Chondrocyte (in vitro differentiated cells): ENCODE measurements around the gene DCXR. TPM values are rescaled to one million over a fixed set of nuclear protein-coding genes. Genes with fewer than 3 reads are reported as not detected.
A peak's percentile ranks its signal among the peaks of the same experiment; 100 is the strongest.

ENCODE experiments used
- DNase-seq: peaks from one replicate; pipeline ENCODE4 v3.0.0; 2021; ENCODE audit warnings: mixed read lengths, low spot score
- H3K27ac Mint-ChIP-seq: one replicate; pipeline ENCODE4 v1.8.0; 2021; ENCODE audit warnings: mild to moderate bottlenecking, moderate library complexity, mixed read lengths; ENCODE audit not compliant: unreplicated experiment
- H3K27me3 Mint-ChIP-seq: 2 replicates; pipeline ENCODE4 v1.8.0; 2021; ENCODE audit warnings: low read depth, mixed read lengths
- H3K36me3 Mint-ChIP-seq: 2 replicates; pipeline ENCODE4 v1.8.0; 2021; ENCODE audit warnings: low read depth, mixed read lengths
- H3K4me1 Mint-ChIP-seq: 2 replicates; pipeline ENCODE4 v1.8.0; 2021; ENCODE audit warnings: low read depth, mild to moderate bottlenecking, mixed read lengths
- H3K4me3 Mint-ChIP-seq: one replicate; pipeline ENCODE4 v1.8.0; 2021; ENCODE audit warnings: mild to moderate bottlenecking, moderate library complexity, mixed read lengths; ENCODE audit not compliant: unreplicated experiment
- H3K9me3 Mint-ChIP-seq: 2 replicates; pipeline ENCODE4 v1.8.0; 2021; ENCODE audit warnings: low read depth, mixed read lengths
- total RNA-seq: library from RNA; stranded (reverse); gene quantifications from 3 replicates; pipeline ENCODE4 v1.2.1, GENCODE V29; 2021
- TF ChIP-seq, protein P1 (sequence below): fragments of 200-600 bp; sonication (generic); IDR thresholded peaks from 2 replicates; pipeline ENCODE4 v1.5.0; 2021; ENCODE audit warnings: antibody characterized with exemption, mild to moderate bottlenecking, moderate library complexity

Gene DCXR
- total RNA-seq, 1 donor from 2014 or later: 59.8 TPM

DNA sequence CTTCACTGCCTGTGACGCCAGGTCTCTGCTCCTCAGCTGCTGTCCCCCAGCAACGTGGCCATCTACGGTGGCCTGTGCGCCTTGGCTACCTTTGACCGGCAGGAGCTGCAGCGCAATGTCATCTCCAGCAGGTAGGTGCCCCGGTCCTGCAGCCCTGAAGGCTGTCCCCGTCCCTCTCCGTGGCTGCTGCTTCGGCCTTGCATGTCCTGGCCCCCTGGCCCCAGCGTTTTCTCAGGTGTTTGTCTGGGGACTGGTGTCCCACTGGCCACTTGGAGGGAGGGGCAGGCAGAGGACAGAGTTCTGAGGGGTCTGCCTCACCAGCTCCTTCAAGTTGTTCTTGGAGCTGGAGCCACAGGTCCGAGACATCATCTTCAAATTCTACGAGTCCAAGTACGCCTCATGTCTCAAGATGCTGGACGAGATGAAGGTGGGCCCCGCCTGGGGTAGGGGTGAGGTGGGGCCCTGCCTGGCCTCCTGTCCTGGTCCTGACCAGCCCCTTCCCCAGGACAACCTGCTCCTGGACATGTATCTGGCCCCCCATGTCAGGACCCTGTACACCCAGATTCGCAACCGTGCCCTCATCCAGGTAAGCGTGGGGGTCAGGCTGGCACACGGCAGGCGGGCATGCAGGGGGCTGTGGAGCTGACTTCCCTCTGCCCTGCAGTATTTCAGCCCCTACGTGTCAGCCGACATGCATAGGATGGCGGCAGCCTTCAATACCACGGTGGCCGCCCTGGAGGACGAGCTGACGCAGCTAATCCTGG, 18.6 kb upstream of the DCXR start:
- Mint-ChIP-seq H3K4me3 (no peak overlapping the region), H3K4me1 (peaks cover 10% of the 10 kb centered on the region), H3K9me3 (no peaks in the 10 kb centered on the region), H3K27me3 (no peaks in the 10 kb centered on the region), H3K36me3 (peaks cover 3% of the 10 kb centered on the region), H3K27ac (no peak overlapping the region)
- peak; percentile 92 for DNase-seq
- TF ChIP-seq, protein P1, sequence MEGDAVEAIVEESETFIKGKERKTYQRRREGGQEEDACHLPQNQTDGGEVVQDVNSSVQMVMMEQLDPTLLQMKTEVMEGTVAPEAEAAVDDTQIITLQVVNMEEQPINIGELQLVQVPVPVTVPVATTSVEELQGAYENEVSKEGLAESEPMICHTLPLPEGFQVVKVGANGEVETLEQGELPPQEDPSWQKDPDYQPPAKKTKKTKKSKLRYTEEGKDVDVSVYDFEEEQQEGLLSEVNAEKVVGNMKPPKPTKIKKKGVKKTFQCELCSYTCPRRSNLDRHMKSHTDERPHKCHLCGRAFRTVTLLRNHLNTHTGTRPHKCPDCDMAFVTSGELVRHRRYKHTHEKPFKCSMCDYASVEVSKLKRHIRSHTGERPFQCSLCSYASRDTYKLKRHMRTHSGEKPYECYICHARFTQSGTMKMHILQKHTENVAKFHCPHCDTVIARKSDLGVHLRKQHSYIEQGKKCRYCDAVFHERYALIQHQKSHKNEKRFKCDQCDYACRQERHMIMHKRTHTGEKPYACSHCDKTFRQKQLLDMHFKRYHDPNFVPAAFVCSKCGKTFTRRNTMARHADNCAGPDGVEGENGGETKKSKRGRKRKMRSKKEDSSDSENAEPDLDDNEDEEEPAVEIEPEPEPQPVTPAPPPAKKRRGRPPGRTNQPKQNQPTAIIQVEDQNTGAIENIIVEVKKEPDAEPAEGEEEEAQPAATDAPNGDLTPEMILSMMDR: no peak

DNA sequence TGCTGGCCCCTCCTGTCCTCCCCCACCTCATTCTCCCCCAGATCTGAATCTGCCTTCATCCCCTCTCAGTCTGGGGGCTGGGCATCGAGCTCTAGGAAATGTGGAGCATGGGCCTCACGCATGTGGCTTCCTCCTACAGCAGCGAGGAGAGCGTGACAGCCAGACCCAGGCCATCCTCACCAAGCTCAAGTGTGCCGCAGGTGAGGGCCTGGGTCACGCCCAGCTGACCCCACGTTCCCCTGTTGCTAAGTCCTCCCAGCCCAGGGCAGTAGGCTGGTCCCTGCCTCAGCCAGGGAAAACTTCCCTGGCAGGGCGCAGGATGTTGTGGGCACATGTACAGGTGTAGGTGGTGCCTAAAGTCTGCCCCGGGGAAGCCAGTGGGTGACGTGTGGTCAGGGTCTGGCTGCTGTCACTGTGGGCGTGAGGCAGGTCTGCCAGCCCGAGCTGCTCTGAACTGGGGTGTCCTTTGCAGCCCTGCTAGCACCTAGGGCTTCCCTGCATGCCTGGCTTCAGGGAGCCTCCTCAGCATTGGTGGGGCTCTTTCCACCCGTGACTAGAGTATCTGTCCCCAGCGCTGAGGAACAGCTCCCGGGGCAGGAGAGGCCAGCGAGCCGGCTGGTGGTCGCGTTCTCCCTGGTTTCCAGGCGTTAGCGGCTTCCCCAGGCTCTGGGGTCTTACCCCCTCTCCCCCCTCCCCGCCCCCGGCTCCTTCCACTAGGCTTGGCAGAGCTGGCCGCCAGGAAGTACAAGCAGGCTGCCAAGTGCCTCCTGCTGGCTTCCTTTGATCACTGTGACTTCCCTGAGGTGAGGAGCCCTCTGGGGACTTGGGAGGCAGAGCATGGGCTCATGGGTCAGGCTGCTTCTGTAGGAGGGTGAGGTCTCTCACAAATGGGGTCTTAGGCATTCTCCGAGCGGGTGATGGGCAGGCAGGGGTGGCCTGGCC, 17.8 kb upstream of the DCXR start:
- Mint-ChIP-seq H3K4me1 (peaks cover 17% of the 10 kb centered on the region), H3K9me3 (no peaks in the 10 kb centered on the region), H3K27me3 (no peaks in the 10 kb centered on the region), H3K36me3 (peaks cover 3% of the 10 kb centered on the region), H3K27ac (no peak overlapping the region), H3K4me3 (no peak overlapping the region)
- DNase-seq: no peak
- TF ChIP-seq, protein P1: no peak

DNA sequence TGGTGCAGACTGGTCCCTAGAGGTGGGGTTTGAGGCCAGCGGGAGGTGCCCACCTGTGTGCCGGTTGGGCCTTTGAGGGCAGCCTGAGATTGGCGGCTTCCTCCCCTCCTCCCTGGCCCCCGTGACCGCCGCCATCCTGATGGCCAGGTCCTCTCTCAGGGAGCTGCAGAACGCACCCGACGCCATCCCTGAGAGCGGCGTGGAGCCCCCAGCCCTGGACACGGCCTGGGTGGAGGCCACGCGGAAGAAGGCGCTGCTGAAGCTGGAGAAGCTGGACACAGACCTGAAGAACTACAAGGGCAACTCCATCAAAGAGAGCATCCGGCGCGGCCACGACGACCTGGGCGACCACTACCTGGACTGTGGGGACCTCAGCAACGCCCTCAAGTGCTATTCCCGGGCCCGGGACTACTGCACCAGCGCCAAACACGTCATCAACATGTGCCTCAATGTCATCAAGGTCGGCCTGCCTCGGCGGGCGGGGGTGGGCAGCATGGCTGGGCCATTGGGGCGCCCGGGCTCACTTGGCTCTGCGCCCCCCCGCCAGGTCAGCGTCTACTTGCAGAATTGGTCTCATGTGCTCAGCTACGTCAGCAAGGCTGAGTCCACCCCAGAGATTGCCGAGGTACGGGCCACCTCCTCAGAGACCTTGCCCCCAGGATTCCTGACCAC, 17.0 kb upstream of the DCXR start:
- DNase-seq: no peak
- Mint-ChIP-seq H3K27ac (no peak overlapping the region), H3K9me3 (no peaks in the 10 kb centered on the region), H3K4me3 (no peak overlapping the region), H3K27me3 (no peaks in the 10 kb centered on the region), H3K4me1 (peaks cover 17% of the 10 kb centered on the region), H3K36me3 (peaks cover 1% of the 10 kb centered on the region)
- TF ChIP-seq, protein P1: no peak

DNA sequence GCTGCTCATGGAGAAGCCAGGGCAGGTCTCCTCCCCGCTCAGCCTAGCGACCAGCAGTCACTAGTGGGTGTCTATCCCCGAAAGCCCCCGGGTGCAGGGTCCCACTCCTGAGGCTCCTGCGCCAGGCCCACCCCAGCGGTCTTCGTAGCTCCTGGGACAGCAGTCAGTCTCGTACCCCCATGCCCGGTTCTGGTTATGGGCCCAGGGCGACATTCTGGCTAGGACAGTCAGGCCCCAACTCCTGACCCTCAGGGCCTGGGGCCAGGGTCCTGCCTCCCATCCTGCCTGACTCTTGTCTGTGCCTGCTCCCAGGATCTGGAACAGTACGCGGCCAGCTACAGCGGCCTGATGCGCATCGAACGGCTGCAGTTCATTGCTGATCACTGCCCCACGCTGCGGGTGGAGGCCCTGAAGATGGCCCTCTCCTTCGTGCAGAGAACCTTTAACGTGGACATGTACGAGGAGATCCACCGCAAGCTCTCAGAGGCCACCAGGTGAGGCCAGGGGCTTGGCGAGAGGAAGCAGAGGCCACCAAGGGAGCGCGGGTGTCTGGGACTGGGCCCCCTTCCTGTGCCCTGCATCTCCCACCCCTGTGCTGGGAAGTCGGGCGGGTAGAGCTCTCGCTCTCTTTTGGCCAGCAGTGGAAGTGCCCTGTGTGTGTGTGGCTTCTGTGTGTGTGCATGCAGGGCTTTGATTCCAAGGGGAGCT, 16.2 kb upstream of the DCXR start:
- no peak overlapping the region for H3K27ac Mint-ChIP-seq
- H3K4me3 Mint-ChIP-seq: peak overlapping the region; percentile 25
- H3K4me1 Mint-ChIP-seq: peaks cover 17% of the 10 kb centered on the region
- H3K36me3 Mint-ChIP-seq: peaks cover 1% of the 10 kb centered on the region
- TF ChIP-seq, protein P1: no peak
- no peak for DNase-seq
- H3K9me3 Mint-ChIP-seq: no peaks in the 10 kb centered on the region
- no peaks in the 10 kb centered on the region for H3K27me3 Mint-ChIP-seq
